Choroid plexus epithelial cell (primary cell): ENCODE data around the gene MYT1.
A peak's percentile ranks its signal among the peaks of the same experiment; 100 is the strongest.

Experiments
- DNase-seq: peaks from one replicate; pipeline ENCODE4 v3.0.0-alpha.2; 2010; ENCODE audit warnings: low read depth
- H3K4me3 ChIP-seq: 2 replicates; pipeline ENCODE4 v1.5.1; 2011; ENCODE audit warnings: low read depth, mild to moderate bottlenecking, control low read depth, low read length, moderate library complexity
- TF ChIP-seq, protein P1 (sequence below): conservative IDR thresholded peaks from 2 replicates; pipeline ENCODE4 v1.5.1; 2011; ENCODE audit warnings: low read depth, mild to moderate bottlenecking, control low read depth, inconsistent platforms, low read length, moderate library complexity

Gene MYT1

DNA sequence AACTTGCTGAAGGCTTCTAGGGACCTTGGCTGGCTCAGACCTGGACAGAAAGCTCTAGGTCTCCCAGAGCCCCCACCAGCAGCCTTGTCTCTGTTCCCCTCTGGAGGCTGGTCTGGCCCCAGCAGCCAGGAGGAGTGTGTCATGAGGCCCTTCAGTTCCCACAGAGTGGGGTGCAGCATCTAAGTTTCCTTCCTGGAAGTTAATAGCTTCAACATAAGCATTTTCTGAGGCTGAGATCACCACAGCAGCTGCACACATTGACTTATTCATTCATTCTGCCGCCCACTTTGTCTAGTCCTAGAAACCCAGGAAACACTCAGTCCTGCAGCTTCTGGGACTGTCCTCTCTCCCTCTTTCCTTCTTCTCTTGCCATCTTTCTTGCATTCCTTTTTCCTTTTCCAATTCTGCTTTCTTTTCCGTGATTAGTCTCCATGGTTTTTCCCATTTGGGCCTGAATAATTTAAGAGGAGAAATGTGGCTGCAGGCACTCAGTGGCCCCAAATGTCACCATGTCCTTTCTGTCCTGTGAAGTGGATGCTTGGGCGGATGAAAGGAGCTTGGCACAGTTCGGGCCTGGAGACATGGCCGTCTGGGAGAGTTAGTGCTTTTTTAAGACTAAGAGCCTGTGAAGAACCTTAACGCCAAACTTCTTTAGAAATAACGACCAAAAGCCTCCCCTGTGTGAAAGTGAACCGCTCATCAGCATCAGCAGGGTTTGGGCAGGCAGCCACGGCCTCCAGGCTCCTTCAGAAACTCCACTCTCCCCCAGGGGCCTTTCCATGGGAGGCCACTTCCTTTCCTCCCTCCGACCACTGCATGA is 60.3 kb downstream of the MYT1 start:
- no peak overlapping the region for H3K4me3 ChIP-seq

DNA sequence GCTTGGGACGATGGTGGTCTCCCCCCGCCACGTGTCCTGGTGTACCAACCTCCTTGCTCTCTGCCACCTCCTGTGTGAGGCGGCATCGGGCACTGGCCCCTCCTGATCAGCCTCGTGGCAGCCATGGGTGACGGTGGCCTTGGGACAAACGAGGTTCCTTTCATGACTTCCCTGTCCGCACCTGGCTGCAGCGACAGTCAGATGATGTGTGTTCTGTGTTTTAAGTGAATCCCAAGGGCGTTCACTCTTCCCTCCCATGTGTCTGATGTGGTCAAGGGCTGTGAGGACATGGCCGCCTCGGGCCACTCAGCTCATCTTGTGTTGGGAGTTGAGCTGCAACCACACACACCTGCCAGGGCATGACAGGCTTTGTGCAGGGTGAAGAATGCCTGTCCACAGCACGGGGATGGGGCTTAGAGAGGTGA is 60.9 kb downstream of the MYT1 start:
- H3K4me3 ChIP-seq = no peak overlapping the region
- DNase-seq = no peak
- TF ChIP-seq, protein P1, sequence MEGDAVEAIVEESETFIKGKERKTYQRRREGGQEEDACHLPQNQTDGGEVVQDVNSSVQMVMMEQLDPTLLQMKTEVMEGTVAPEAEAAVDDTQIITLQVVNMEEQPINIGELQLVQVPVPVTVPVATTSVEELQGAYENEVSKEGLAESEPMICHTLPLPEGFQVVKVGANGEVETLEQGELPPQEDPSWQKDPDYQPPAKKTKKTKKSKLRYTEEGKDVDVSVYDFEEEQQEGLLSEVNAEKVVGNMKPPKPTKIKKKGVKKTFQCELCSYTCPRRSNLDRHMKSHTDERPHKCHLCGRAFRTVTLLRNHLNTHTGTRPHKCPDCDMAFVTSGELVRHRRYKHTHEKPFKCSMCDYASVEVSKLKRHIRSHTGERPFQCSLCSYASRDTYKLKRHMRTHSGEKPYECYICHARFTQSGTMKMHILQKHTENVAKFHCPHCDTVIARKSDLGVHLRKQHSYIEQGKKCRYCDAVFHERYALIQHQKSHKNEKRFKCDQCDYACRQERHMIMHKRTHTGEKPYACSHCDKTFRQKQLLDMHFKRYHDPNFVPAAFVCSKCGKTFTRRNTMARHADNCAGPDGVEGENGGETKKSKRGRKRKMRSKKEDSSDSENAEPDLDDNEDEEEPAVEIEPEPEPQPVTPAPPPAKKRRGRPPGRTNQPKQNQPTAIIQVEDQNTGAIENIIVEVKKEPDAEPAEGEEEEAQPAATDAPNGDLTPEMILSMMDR = no peak

More for the DNA sequence above, 60.3 kb downstream of the MYT1 start:
- TF ChIP-seq, protein P1 = peak; percentile 20
- peak; percentile 93 for DNase-seq

DNA sequence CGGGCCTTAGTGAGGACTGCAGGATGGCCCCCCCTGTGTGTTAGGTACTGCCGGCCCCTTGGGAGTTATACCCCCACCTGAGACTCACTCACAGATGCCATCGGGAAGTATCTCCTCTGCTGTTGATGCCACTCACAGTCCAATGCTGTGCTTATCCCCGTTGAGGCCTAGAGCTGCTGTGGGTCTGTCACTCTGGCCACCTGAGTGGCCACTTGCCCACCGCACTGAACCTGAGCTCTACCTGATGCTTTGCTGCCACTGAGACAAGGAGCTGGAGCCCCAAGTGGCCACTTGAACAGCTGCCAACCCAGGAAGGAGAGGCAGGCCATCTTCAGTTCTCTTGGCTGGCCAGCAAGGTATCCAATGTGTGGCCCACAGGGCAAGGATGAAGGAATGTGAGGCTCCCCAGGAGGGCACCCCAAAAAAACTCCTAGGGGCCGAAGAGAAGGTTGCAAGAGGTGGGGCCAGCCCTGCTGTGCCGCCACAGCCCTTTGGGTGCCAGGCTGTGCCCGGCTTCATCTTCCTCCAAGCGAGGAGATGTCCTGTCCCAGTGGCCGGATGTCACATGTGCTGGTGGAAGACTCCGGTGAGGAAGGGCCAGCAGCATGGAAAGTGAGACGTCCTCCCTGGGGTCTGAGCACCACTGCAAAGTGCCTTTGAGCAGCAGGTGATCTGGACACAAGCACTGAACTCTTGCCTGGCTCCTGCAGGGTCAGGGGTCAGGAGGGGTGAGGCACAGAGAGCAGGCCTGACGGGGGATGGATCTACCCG is 61.8 kb downstream of the MYT1 start:
- no peak overlapping the region for H3K4me3 ChIP-seq

DNA sequence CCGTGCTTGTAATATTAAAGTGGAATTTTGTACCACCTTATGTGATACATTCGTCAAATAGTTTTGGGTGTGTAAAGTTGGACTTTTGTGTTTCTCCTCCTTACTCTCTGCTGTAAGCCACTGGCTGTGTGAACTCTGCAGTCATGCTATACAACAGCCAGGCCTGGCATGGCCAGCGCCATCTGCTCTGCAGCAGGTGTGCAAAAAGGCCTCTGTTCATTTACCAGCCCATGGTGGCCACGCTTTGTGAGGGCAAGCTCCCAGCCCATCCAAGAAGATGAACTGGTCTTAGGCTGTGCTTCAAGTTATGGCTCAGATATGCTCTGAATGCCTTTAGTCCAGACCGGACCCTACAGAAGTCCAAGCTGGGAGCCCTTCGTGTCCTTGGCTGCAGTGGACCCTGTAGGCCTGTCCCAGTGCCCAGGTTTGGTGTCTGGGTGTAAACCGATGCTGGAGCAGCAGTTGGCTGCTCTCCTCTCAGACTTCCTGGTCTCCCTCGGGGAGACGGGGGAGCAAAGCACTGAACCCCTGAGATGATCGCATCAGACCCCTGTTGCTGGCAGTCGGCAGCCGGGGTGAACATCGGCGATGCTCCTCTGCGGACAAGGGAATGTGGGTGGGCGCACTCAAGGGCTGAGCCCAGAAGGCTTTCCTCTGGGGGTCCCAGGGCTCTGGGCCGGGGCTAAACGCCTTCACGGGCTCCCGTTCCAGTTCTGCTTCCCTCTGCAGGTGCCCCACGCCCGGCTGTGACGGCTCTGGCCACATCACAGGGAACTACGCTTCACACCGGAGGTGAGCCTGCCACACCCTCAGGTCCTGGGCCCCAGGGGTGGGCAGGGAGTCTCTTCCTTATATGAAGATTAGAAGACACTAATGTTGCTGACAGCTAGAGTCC is 62.7 kb downstream of the MYT1 start:
- H3K4me3 ChIP-seq = no peak overlapping the region
- DNase-seq = no peak
- TF ChIP-seq, protein P1 = no peak

More for the DNA sequence above, 61.8 kb downstream of the MYT1 start:
- TF ChIP-seq, protein P1 = no peak
- DNase-seq = no peak

DNA sequence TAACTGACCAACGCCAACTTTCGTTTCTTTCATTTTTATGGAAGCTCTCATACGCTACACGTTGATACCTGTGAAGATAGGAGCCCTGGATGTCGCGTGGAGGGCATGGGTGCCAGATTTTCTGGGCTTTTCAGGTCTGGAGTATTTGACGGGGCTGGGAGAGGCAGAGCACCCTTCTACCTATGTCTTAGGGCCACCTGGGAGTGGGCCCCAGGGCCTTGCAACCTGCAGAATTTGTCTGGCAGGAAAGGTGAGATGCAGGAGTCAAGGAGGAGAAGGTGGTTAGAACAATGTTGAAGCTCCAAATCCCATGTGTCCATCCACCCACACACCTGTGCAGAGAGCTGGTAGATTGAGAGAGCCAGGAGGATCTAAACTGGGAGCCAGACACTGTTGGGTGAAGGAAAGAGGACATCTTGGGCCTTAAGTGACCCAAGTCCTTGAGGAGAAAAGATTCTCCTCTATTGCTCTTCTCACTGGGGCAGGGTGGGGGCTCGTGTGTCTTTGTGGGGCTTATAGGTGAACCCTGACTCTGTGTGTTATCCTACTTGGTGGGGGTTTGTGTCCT is 63.9 kb downstream of the MYT1 start:
- H3K4me3 ChIP-seq = no peak overlapping the region
- no peak for DNase-seq
- TF ChIP-seq, protein P1 = no peak

DNA sequence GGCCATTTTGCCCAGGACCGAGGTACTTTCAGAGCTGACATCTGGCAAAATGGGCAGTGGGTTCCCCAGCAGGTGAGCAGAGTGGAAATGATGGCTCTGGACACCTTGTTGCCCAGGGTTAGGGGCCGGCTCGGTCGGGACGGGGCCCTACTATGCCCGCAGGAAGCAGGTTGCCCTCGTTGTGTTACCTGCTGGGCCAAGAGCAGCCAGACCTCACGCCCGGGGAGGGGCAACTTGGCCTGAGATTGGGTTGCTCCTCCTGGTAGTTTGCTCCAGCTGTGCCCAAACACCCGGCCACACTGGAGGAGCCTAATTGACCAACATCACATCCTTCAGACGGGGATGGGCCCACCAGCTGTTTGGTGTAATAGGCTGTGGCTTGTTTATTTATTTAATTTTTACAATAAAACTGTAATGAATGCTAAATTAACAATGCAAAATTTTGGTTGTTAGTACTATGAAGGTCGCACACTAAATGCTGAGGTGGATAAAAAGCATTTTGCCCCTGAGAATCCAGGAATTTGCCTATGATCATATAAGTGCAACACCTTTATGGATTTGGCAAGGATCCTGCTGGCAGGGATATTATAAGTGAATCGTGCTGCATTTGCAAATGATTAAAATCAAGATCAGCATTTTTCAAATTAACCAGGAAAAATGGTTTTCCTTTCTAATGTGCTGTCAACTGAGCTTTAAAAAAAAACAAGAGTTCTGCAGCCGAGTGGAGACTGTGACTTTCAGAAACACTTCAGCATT is 64.7 kb downstream of the MYT1 start:
- H3K4me3 ChIP-seq = no peak overlapping the region
- DNase-seq = no peak
- TF ChIP-seq, protein P1 = no peak
